K562 (cell line): ENCODE results near the gene GRB14. TPM values are rescaled to one million over a fixed set of nuclear protein-coding genes. Genes with fewer than 3 reads are reported as not detected.

ENCODE experiments used
- ATAC-seq: fragments of 200-7000 bp; cut with Tn5 transposase; 3 replicates; pipeline ENCODE4 v1.9.1; 2020; ENCODE audit warnings: moderate library complexity
- BruUV-seq: library from RNA; stranded (reverse); fragments of 400-500 nt; replicated peaks from 2 replicates; lab custom pipeline; 2021; lab: Mats Ljungman, UMichigan
- CTCF ChIA-PET: fragments of 300-600 bp; formaldehyde crosslinking; extraction: SDS; loops from one replicate; lab custom pipeline; 2021; ENCODE audit warnings: low intra/inter-chr PET ratio; lab: Yijun Ruan, JAX
- POLR2A ChIA-PET: fragments of 300-600, 350-650 bp; sonication (Branson Sonifier 250); formaldehyde crosslinking; extraction: SDS; loops from one replicate; lab custom pipeline; 2021; ENCODE audit warnings: antibody characterized with exemption, inconsistent platforms; lab: Yijun Ruan, JAX
- DNase-seq, 4 experiments: peaks; one replicate each; pipeline versions ENCODE4 v3.0.0 to v3.0.0-alpha.2; 2011 to 2018; ENCODE audit warnings: low spot score in 3 of 4, mixed read lengths in 3 of 4; ENCODE audit errors: extremely low read depth in 1 of 4
- FAIRE-seq: peaks from 2 replicates; lab custom pipeline; 2011; peaks lifted over from hg19 to GRCh38; lab: Jason Lieb, UNC
- H2AFZ ChIP-seq: 2 replicates; pipeline ENCODE4 v1.6.0; 2011; ENCODE audit warnings: low read depth, low read length, control low read depth, inconsistent platforms
- H3K27ac ChIP-seq: fragments of 200-600 bp; 3 replicates; pipeline ENCODE4 v1.8.0; 2011; ENCODE audit warnings: low read depth, mild to moderate bottlenecking, control low read depth, inconsistent platforms, low read length, moderate library complexity, mixed read lengths; ENCODE audit errors: extremely low read depth
- H3K27me3 ChIP-seq, 2 experiments: fragments of 300-600 bp in 1 of 2; 2 replicates in 1 of 2; 3 replicates in 1 of 2; pipeline versions ENCODE4 v1.6.0 to v1.8.0; 2011; ENCODE audit warnings: inconsistent platforms in 2 of 2, low read length in 2 of 2, mild to moderate bottlenecking in 1 of 2, mixed read lengths in 1 of 2, moderate library complexity in 1 of 2; ENCODE audit not compliant: control insufficient read depth in 2 of 2, insufficient read depth in 2 of 2
- H3K36me3 ChIP-seq: fragments of 300-600 bp; 3 replicates; pipeline ENCODE4 v1.8.0; 2011; ENCODE audit warnings: mild to moderate bottlenecking, low read length, inconsistent platforms; ENCODE audit not compliant: control insufficient read depth, insufficient read depth
- H3K4me1 ChIP-seq, 2 experiments: fragments of 200-600 bp in 1 of 2; replicated peaks in 1 of 2; 2 replicates in 1 of 2; 3 replicates in 1 of 2; pipeline versions ENCODE4 v1.5.1 to v1.8.0; 2011; ENCODE audit warnings: inconsistent platforms in 2 of 2, low read length in 2 of 2, mild to moderate bottlenecking in 1 of 2, mixed read lengths in 1 of 2, moderate library complexity in 1 of 2; ENCODE audit not compliant: control insufficient read depth in 2 of 2, insufficient read depth in 2 of 2
- H3K4me2 ChIP-seq: 2 replicates; pipeline ENCODE4 v1.6.1; 2011; ENCODE audit warnings: low read length, control low read depth, inconsistent platforms, mixed read lengths; ENCODE audit not compliant: insufficient read depth
- H3K4me3 ChIP-seq: fragments of 200-600 bp; sonication (generic), shearing (Covaris generic); 2 replicates; pipeline ENCODE4 v1.5.1; 2016; ENCODE audit warnings: control low read depth, inconsistent platforms
- H3K79me2 ChIP-seq: fragments of 200-600 bp; 3 replicates; pipeline ENCODE4 v1.8.0; 2011; ENCODE audit warnings: low read length, inconsistent platforms; ENCODE audit not compliant: control insufficient read depth, insufficient read depth
- H3K9ac ChIP-seq, 2 experiments: 2 replicates each; pipeline versions ENCODE4 v1.6.0 to v1.6.1; 2011; ENCODE audit warnings: low read depth in 2 of 2, low read length in 2 of 2, control low read depth in 1 of 2, inconsistent platforms in 1 of 2, mild to moderate bottlenecking in 1 of 2, mixed read lengths in 1 of 2; ENCODE audit not compliant: insufficient read depth in 1 of 2
- H3K9me1 ChIP-seq: one replicate; pipeline ENCODE4 v1.6.0; 2011; ENCODE audit warnings: inconsistent platforms, mild to moderate bottlenecking, low read length, moderate library complexity; ENCODE audit not compliant: control insufficient read depth, insufficient read depth
- H3K9me3 ChIP-seq: replicated peaks from 2 replicates; pipeline ENCODE4 v1.5.1; 2011; ENCODE audit warnings: low read depth, low read length, inconsistent platforms; ENCODE audit not compliant: control insufficient read depth, insufficient read depth
- H4K20me1 ChIP-seq: replicated peaks from 2 replicates; pipeline ENCODE4 v1.6.1; 2011; ENCODE audit warnings: low read length, inconsistent platforms, mixed read lengths; ENCODE audit not compliant: control insufficient read depth, insufficient read depth
- EP300 ChIP-seq: IDR thresholded peaks from 2 replicates; pipeline ENCODE4 v1.6.1; 2012; ENCODE audit warnings: low read length, improper control_type of control experiment
- ETS2 ChIP-seq: IDR thresholded peaks from 2 replicates; pipeline ENCODE4 v1.6.1; 2016; ENCODE audit warnings: borderline replicate concordance, missing genetic modification characterization, mild to moderate bottlenecking, moderate library complexity, missing compliant biosample characterization; ENCODE audit not compliant: poor library complexity, severe bottlenecking
- HDAC1 ChIP-seq, 2 experiments: fragments of 450-650 bp; IDR thresholded peaks; 2 replicates each; pipeline ENCODE4 v1.6.1; 2016 to 2017; ENCODE audit warnings: inconsistent platforms in 1 of 2, mild to moderate bottlenecking in 1 of 2, moderate library complexity in 1 of 2
- HEY1 ChIP-seq: fragments of 250-450 bp; sonication (Bioruptor Pico); IDR thresholded peaks from 2 replicates; pipeline ENCODE4 v1.5.0; 2020; ENCODE audit warnings: mild to moderate bottlenecking, moderate library complexity, borderline replicate concordance
- PHF20 ChIP-seq: fragments of 450-650 bp; IDR thresholded peaks from 2 replicates; pipeline ENCODE4 v1.6.1; 2018; ENCODE audit not compliant: partially characterized antibody
- RFX7 ChIP-seq: fragments of 250-450 bp; sonication (Bioruptor Pico); IDR thresholded peaks from 2 replicates; pipeline ENCODE4 v1.5.1; 2021; ENCODE audit warnings: mild to moderate bottlenecking
- SMARCA4 ChIP-seq: fragments of 450-650 bp; IDR thresholded peaks from 2 replicates; pipeline ENCODE4 v1.6.1; 2016
- STAG1 ChIP-seq: sonication (generic); formaldehyde crosslinking; IDR thresholded peaks from 2 replicates; pipeline ENCODE4 v1.5.0; 2020; ENCODE audit warnings: missing genetic modification reagents, borderline replicate concordance
- TAL1 ChIP-seq: fragments of 450-650 bp; IDR thresholded peaks from 2 replicates; pipeline ENCODE4 v1.6.1; 2016; ENCODE audit warnings: mild to moderate bottlenecking
- ZNF324 ChIP-seq: fragments of 250-450 bp; sonication (Bioruptor Pico); IDR thresholded peaks from 2 replicates; pipeline ENCODE4 v1.4.0; 2020; ENCODE audit warnings: mild to moderate bottlenecking
- ZNF740 ChIP-seq, 3 experiments: fragments of 200-800 bp in 1 of 3; sonication (Bioruptor generic) in 1 of 3; sonication (generic) in 1 of 3; formaldehyde crosslinking in 1 of 3; IDR thresholded peaks; 2 replicates each; pipeline versions ENCODE4 v1.6.1 to v1.8.0; 2016 to 2022; ENCODE audit warnings: mild to moderate bottlenecking in 2 of 3, missing compliant biosample characterization in 2 of 3, missing genetic modification characterization in 2 of 3, missing genetic modification reagents in 1 of 3
- WGBS: fragments of 100-300 bp; shearing (Covaris generic); methylation state at CpG from one replicate; pipeline ENCODE4 v1.1.6; 2016; ENCODE audit warnings: low coverage, mixed read lengths; ENCODE audit not compliant: insufficient coverage; ENCODE audit errors: missing lambda C conversion rate; 5-methylcytosine and 5-hydroxymethylcytosine counted together
- in situ Hi-C: fragments of 300-500 bp; cut with MboI; formaldehyde crosslinking; loops from 4 replicates; pipeline ENCODE4 v1.15.0; 2018; ENCODE audit warnings: inconsistent platforms, mixed read lengths
- intact Hi-C: fragments of 100-400 bp; cut with micrococcal nuclease; formaldehyde crosslinking; loops from 2 replicates; pipeline ENCODE4 v1.14.2; 2022
- polyA plus RNA-seq, 8 experiments: library from polyadenylated mRNA; depleted of rRNA in 4 of 8; stranded (reverse) in 5 of 8; unstranded in 3 of 8; fragments of >200 nt; fragmentation: Nextera tagmentation in 2 of 8; fragmentation: Illumina TruSeq in 1 of 8; extraction: Ambion mirVana in 2 of 8; extraction: Trizol in 1 of 8; gene quantifications; 2 replicates each; pipeline versions ENCODE4 v1.2.1 to v1.2.3, GENCODE V29; 2011 to 2014; ENCODE audit warnings: inconsistent platforms in 1 of 8, missing spikeins in 1 of 8
- total RNA-seq, 7 experiments: library from RNA; depleted of rRNA in 6 of 7; stranded (reverse); fragments of >200 nt in 6 of 7; fragmentation: Illumina TruSeq in 2 of 7; extraction: Trizol in 2 of 7; gene quantifications; 2 replicates each; pipeline versions ENCODE4 v1.2.1 to v1.2.3, GENCODE V29; 2011 to 2021; ENCODE audit warnings: low replicate concordance in 1 of 7
- TF ChIP-seq, protein P1 (sequence below): fragments of 250-450 bp; sonication (Bioruptor Pico); IDR thresholded peaks from 2 replicates; pipeline ENCODE4 v1.4.0; 2020; ENCODE audit warnings: mild to moderate bottlenecking, moderate library complexity
- TF ChIP-seq, protein P2 (sequence below): fragments of 250-450 bp; sonication (Bioruptor Pico); IDR thresholded peaks from 2 replicates; pipeline ENCODE4 v1.8.0; 2022; ENCODE audit warnings: inconsistent platforms, mild to moderate bottlenecking, moderate library complexity, borderline replicate concordance

The GRB14 gene
- total and polyA plus RNA-seq, 9 of the 15 experiments (the other 6 are each of a cell fraction or from before 2014, with no cell fraction given): not detected

GRCh38 chr2:164593541-164593940 is 27.7 kb downstream of the GRB14 start:
- H3K4me1 ChIP-seq: no peaks in the 10 kb centered on the region
- no peaks in the 10 kb centered on the region for H3K9me1 ChIP-seq
- FAIRE-seq (no peak), DNase-seq (no peak), ATAC-seq (no peak)
- intact Hi-C loops (no loop called here), in situ Hi-C loops (no loop called here)
- no peaks in the 10 kb centered on the region for H3K79me2 ChIP-seq
- no peak overlapping the region for H2AFZ ChIP-seq
- H4K20me1 ChIP-seq: no peaks in the 10 kb centered on the region
- H3K36me3 ChIP-seq: no peaks in the 10 kb centered on the region
- H3K4me3 ChIP-seq: no peak overlapping the region
- H3K9ac ChIP-seq: no peak overlapping the region
- WGBS: 4% methylated on average over 4 of the region's 4 CpGs
- no peak overlapping the region for H3K4me2 ChIP-seq
- ChIA-PET CTCF (no interaction called here), POLR2A (no interaction called here)
- H3K27me3 ChIP-seq: no peaks in the 10 kb centered on the region
- no TSS peak for BruUV-seq
- no peaks in the 10 kb centered on the region for H3K9me3 ChIP-seq
- no peak overlapping the region for H3K27ac ChIP-seq
- TF ChIP-seq, protein P1, sequence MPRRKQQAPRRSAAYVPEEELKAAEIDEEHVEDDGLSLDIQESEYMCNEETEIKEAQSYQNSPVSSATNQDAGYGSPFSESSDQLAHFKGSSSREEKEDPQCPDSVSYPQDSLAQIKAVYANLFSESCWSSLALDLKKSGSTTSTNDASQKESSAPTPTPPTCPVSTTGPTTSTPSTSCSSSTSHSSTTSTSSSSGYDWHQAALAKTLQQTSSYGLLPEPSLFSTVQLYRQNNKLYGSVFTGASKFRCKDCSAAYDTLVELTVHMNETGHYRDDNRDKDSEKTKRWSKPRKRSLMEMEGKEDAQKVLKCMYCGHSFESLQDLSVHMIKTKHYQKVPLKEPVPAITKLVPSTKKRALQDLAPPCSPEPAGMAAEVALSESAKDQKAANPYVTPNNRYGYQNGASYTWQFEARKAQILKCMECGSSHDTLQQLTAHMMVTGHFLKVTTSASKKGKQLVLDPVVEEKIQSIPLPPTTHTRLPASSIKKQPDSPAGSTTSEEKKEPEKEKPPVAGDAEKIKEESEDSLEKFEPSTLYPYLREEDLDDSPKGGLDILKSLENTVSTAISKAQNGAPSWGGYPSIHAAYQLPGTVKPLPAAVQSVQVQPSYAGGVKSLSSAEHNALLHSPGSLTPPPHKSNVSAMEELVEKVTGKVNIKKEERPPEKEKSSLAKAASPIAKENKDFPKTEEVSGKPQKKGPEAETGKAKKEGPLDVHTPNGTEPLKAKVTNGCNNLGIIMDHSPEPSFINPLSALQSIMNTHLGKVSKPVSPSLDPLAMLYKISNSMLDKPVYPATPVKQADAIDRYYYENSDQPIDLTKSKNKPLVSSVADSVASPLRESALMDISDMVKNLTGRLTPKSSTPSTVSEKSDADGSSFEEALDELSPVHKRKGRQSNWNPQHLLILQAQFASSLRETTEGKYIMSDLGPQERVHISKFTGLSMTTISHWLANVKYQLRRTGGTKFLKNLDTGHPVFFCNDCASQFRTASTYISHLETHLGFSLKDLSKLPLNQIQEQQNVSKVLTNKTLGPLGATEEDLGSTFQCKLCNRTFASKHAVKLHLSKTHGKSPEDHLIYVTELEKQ (CRISPR knock-in tag): no peak
- TF ChIP-seq STAG1 (CRISPR knock-in tag) (no peak), ZNF740 (CRISPR knock-in tag; IDR thresholded peaks at IDR 0.05) (no peak), ZNF740 (tag; IDR thresholded peaks at IDR 0.05) (no peak), PHF20 (no peak), RFX7 (CRISPR knock-in tag) (no peak), TAL1 (no peak), ZNF324 (CRISPR knock-in tag) (no peak), HDAC1 (IDR thresholded peaks at IDR 0.05) (no peak), SMARCA4 (no peak), ETS2 (tag) (no peak), HEY1 (CRISPR knock-in tag) (no peak), EP300 (no peak)
- TF ChIP-seq, protein P2, sequence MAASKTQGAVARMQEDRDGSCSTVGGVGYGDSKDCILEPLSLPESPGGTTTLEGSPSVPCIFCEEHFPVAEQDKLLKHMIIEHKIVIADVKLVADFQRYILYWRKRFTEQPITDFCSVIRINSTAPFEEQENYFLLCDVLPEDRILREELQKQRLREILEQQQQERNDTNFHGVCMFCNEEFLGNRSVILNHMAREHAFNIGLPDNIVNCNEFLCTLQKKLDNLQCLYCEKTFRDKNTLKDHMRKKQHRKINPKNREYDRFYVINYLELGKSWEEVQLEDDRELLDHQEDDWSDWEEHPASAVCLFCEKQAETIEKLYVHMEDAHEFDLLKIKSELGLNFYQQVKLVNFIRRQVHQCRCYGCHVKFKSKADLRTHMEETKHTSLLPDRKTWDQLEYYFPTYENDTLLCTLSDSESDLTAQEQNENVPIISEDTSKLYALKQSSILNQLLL: no peak
